GM21529 (cell line): ENCODE measurements around the gene CNTN1.

Experiments used
- ATAC-seq: cut with Tn5 transposase; IDR thresholded peaks from one replicate; pipeline ENCODE4 v1.9.1; 2021; ENCODE audit not compliant: unreplicated experiment

Gene CNTN1

GRCh38 chr12:40768125-40768864 lies 76.1 kb downstream of the CNTN1 start:
- ATAC-seq: no peak

GRCh38 chr12:40769846-40770245 lies 77.6 kb downstream of the CNTN1 start:
- no peak for ATAC-seq

DNA sequence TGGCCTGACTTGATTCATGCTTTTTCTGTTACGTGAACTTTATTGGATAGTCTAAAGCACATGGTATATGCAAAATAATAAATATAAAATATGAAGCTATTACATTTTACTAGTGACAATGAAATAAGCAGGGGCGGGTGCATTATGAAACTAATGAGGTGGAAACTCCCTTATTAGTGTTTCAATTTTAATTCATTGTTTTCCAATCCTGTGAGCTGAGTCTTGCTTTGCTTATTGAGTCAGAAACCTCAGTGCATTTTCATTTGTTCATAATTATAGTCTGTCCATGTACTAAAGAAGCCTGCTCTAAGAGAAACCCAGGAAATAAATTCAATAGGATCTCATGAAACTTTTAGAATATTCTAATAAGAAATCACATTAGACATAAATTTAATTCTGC lies 78.5 kb downstream of the CNTN1 start:
- no peak for ATAC-seq

DNA sequence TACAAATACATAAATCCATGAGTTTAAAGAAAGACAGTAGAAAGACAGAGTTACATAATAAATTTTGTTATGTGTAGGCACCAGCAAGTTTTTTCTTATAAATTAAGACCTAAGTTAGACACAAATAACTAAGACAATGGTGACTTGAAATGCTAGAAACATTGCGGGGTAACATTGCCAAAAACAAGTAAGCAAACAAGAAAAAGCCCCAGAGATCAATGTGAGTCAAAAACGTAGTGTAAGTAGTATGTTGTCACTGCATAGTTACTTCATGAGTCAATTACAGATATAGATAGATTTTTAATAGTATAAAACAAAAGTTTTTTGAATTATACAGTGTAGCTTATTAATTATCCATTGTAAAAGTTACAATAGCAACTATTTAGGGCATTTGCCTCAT lies 83.4 kb downstream of the CNTN1 start:
- no peak for ATAC-seq

DNA sequence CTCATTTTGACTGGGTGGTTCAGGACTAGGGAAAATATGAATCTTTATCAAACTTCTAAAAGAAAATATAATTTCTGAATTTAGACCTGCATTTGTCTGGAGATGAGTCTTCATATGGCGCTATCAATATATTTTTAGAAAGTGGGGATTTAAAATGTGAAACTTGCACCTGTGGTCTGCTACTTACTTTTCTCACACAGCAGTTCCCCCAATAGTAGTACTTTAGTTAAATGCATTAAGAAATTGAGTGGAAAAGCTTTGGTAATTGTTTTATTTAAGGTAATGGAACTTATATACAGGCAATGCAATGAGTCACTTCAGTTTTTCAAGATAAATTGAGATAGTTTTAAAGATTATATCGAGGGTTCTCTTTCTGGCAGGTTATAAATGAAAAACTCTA lies 91.9 kb downstream of the CNTN1 start:
- no peak for ATAC-seq

DNA sequence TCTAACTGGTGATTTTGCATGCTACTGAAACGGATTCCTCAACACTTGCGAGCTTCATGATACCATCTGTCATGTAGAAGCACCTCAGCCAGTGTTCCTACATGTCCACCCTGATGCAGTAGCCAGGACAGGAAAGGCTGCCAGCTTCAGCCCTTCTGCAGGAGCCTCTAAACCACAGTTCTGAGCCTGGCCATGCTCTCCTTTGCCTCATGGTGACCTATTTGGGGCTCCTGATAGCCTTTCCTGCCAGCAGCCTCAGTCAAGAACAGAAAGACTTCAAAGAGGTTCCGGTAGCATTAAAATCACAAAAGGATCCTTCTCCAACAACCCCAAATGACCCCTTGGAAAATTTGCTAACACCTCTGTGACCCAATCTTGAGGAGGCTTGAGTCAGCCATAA lies 96.0 kb downstream of the CNTN1 start:
- ATAC-seq: no peak

DNA sequence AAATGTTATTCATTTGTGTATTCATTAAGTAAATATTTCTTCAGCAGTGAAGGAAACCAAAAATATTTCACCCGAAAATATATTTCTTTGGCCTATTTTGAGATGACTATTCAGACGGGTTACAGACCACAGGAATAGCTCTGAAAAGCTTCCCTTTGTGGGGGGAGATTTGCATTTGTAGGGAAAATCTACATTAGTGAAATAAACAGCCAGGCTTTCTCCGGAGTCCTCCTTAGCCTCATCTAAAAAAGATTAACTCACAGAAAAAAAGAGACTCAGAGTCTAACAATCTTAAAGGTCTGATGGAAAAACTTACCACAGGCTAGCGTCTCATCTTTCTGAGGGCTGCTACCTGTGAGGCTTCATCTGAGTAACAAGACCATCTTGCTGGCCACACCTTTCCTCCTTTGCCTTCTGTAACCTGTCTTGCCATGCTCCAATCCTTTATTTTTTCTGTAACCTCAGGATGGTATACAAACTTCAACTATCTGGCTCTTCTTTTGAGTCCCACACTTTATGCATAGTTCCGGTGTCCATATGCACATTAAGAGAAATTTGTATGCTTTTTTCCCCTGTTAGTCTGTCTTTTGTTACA lies 100.7 kb downstream of the CNTN1 start:
- no peak for ATAC-seq

- no peak for ATAC-seq
These were observed 101.2 kb downstream of the CNTN1 start for GRCh38 chr12:40793471-40793870.

DNA sequence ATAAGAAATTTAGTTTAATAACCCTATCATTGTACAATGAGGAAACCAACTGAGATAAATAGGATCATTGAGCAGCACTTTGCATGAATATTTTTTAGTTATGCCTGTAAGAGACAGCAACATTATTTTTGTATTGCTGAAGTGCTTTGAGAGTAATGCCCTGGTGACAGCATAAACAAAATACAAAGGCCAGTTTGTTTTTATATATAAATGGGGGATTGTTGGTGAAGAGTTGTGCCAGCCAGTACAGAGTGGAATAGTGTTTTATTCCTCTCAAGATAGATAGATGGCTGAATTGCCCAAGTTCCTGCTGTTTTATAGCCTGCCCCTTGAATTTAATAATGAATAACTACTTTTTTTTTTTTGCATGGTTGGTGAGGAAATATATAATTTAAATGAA lies 101.8 kb downstream of the CNTN1 start:
- no peak for ATAC-seq

DNA sequence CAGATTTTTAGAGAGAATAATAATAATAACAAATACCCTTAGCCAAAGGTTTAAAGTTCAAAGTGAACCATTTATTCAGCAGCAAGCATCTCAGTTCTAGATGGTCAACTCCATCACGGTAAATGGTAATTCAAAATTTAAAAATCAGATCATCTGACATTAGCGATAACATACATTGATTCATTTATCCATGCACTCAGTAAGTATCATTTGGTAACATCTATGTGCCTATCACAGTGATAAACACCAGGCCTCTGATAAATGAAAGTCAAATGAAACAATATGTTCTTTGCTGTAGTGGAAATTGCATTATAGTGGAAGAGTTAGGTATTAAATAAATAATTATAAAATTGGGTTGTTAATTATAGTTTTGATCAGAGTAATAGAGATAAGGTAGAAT lies 108.8 kb downstream of the CNTN1 start:
- no peak for ATAC-seq

GRCh38 chr12:40801861-40802260 lies 109.6 kb downstream of the CNTN1 start:
- ATAC-seq: no peak

GRCh38 chr12:40802656-40803055 lies 110.4 kb downstream of the CNTN1 start:
- no peak for ATAC-seq

GRCh38 chr12:40819436-40820108 lies 127.3 kb downstream of the CNTN1 start:
- no peak for ATAC-seq

- ATAC-seq: no peak
These were observed 128.7 kb downstream of the CNTN1 start for GRCh38 chr12:40820794-40821484.

DNA sequence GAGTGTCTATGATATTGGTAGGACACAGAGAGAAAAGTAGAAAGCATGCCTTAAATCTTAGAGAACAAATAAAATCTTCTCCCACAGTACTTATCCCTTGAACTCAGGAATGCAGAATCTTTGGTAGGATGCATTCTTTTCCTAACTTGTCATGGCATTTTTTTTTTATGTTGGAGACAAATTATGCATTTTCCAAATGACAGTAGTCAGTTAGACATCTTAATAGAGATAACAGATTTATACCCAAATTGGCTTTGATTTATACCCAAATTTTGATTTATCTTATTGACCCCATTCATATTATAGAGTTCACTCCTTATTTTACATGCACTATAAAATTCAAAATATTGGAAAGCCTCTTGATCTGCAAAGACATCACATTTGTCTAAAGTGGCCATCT lies 132.9 kb downstream of the CNTN1 start:
- ATAC-seq: no peak

DNA sequence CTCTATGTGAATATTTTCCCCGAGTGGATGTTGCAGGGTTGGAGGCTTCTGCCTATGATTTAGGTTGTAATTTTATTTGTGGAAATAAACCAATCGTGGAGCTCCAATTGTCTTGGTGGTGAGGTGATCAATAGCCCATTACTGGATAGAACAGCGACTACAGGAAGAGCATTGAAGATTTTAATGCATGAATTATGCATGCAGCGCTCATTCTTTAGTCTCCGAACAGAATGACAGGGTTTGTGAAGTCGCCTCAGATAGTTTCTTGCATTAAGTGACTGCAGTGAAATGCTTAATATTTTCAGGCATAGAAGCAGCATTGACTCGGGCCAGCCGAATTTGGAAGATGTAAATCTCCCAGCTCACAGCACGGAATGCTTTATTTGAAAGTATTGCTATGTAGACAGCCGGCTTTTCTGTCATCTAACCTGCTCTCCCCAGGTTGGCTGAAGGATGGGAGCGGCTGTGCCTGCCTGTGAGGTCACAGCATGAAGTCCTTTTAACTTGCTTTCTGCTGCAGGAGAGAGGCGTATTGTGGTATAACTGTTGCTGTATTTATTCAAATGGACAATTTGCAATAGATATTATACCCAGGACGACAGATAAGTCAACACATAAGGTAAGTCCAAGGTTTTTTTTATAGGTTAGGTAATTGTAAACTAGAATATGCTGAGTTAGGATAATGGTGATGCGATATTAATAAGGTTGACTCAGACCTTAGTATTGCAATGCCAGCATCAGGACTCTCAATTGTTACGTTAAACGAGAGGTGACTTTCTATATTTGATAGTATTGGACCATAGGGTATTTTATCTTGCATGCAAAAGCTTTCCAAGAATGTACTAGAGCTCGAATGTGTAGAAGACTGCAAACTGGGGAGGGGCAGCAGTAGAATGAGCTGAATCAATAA lies 135.7 kb downstream of the CNTN1 start:
- ATAC-seq: no peak

GRCh38 chr12:40828593-40828990 lies 136.4 kb downstream of the CNTN1 start:
- no peak for ATAC-seq

DNA sequence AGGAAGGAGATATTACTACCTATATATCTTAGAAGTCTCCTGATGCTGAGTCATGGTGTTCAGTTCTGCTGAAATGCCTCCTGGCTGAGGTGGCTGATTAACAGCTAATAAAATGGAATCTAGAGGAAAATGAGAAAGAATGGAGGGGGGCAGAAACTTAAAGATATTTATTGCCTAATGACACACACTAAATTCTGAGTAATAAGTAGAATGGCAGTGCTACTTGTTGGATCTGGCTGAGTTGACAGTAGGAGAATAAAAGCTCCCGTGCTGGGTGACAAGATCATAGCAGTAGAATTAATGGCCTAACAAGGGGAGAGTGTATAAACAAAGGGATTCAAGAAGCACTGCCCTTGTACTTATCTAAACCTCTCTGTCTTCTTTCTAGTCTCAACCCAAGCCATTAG lies 137.5 kb downstream of the CNTN1 start:
- no peak for ATAC-seq

DNA sequence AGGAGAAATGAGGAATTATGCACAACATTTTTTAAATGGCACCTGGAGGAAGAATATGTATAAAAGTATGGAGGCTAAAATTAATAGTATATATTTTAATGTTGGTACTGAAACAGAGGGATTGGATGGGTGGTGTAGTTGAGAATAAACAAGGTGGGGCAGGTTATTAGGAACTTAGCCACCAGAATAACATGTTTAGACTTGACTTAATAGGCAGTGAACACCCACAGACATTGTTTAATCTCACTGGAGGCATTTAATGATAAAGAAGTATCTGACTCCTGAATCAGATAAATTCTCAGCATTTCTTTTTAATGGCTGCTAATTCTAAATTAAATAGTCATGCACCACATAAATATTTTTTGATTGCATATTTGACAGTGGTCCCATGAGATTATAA lies 139.7 kb downstream of the CNTN1 start:
- no peak for ATAC-seq

DNA sequence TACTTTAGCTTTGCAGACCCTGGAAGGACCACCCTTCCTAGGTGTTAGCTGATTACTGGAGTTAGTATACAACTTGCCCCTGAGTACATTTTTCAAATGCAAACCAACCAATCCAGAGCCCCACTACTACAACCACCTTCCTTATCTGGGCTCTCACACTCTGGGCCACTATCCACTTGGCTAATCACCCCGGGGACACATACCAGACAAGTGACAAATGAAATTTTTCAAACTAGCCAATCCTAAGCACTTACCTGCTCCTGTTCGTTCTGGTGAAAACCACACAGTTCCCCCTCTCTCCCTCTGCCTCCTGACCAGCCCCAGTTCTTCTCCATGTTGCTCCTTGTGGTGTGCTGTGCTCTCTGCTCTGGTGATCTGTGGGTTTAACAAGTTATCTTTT lies 140.4 kb downstream of the CNTN1 start:
- no peak for ATAC-seq

- ATAC-seq: no peak
These were observed 141.6 kb downstream of the CNTN1 start for GRCh38 chr12:40833818-40834217.
